Panc1 (cell line): ENCODE data around the gene MYRIP. TPM values are rescaled to one million over a fixed set of nuclear protein-coding genes. Genes with fewer than 3 reads are reported as not detected.

Source experiments
- ATAC-seq: fragments of 200-7000 bp; cut with Tn5 transposase; 2 replicates; pipeline ENCODE4 v1.9.1; 2020; ENCODE audit warnings: mild to moderate bottlenecking, moderate library complexity
- BruUV-seq: library from RNA; stranded (reverse); fragments of 400-500 nt; replicated peaks from 2 replicates; lab custom pipeline; 2021; lab: Mats Ljungman, UMichigan
- CTCF ChIA-PET: fragments of 300-600 bp; sonication (Branson Sonifier 250); formaldehyde crosslinking; loops from one replicate; lab custom pipeline; 2022; ENCODE audit warnings: antibody characterized with exemption; lab: Charles Lee
- POLR2A ChIA-PET: fragments of 300-600 bp; sonication (Branson Sonifier 250); formaldehyde crosslinking; loops from one replicate; lab custom pipeline; 2022; ENCODE audit warnings: antibody characterized with exemption; lab: Charles Lee
- DNase-seq: peaks from one replicate; pipeline ENCODE4 v3.0.0-alpha.2; 2010; ENCODE audit warnings: low read depth, low spot score
- H3K27ac ChIP-seq: 2 replicates; pipeline ENCODE4 v1.5.1; 2011; ENCODE audit warnings: mild to moderate bottlenecking, low read length, inconsistent platforms
- H3K27me3 ChIP-seq: fragments of 200-500 bp; sonication (Bioruptor generic); 2 replicates; pipeline ENCODE4 v1.6.0; 2014; ENCODE audit warnings: low read length, inconsistent platforms; ENCODE audit not compliant: control insufficient read depth, insufficient read depth
- H3K36me3 ChIP-seq: fragments of 200-500 bp; sonication (Bioruptor generic); 2 replicates; pipeline ENCODE4 v1.5.1; 2014; ENCODE audit warnings: inconsistent platforms, mild to moderate bottlenecking, low read length, moderate library complexity; ENCODE audit not compliant: control insufficient read depth, insufficient read depth
- H3K4me1 ChIP-seq: 2 replicates; pipeline ENCODE4 v1.5.1; 2011; ENCODE audit warnings: inconsistent platforms, mild to moderate bottlenecking, low read length, moderate library complexity; ENCODE audit not compliant: control insufficient read depth, insufficient read depth
- H3K4me3 ChIP-seq, 2 experiments: 2 replicates each; pipeline ENCODE4 v1.5.1; 2011 to 2012; ENCODE audit warnings: low read depth in 2 of 2, low read length in 2 of 2, mild to moderate bottlenecking in 2 of 2, inconsistent platforms in 1 of 2, moderate library complexity in 1 of 2
- H3K9me3 ChIP-seq: fragments of 200-500 bp; sonication (Bioruptor generic); 2 replicates; pipeline ENCODE4 v1.5.1; 2014; ENCODE audit warnings: low read depth, mild to moderate bottlenecking, inconsistent platforms, low read length, moderate library complexity; ENCODE audit not compliant: control insufficient read depth, insufficient read depth
- POLR2AphosphoS5 ChIP-seq: IDR thresholded peaks from 2 replicates; pipeline ENCODE4 v1.6.1; 2012; ENCODE audit warnings: mild to moderate bottlenecking, low read depth, low read length, moderate library complexity
- SIN3A ChIP-seq: IDR thresholded peaks from 2 replicates; pipeline ENCODE4 v1.6.1; 2012; ENCODE audit warnings: low read depth, mild to moderate bottlenecking, low read length, moderate library complexity, borderline replicate concordance; ENCODE audit not compliant: insufficient read depth
- TCF7L2 ChIP-seq: IDR thresholded peaks from 2 replicates; pipeline ENCODE4 v1.6.1; 2011; ENCODE audit warnings: mild to moderate bottlenecking, low read depth, low read length, inconsistent platforms
- in situ Hi-C: cut with HindIII; loops from 2 replicates; pipeline ENCODE4 v1.10.0; 2016; ENCODE audit warnings: low sequenced_read_pairs, low pct_unique_long_range_greater_than_20kb
- intact Hi-C: fragments of 100-400 bp; cut with micrococcal nuclease; formaldehyde crosslinking; loops from one replicate; pipeline ENCODE4 v1.10.0; 2022; ENCODE audit not compliant: unreplicated experiment
- total RNA-seq: library from RNA; stranded (reverse); gene quantifications from one replicate; pipeline ENCODE4 v1.2.1, GENCODE V29; 2021; ENCODE audit not compliant: unreplicated experiment
- TF ChIP-seq, protein P1 (sequence below): fragments of 450-650 bp; IDR thresholded peaks from 2 replicates; pipeline ENCODE4 v1.5.1; 2017; ENCODE audit warnings: mild to moderate bottlenecking
- TF ChIP-seq, protein P2 (sequence below), 2 experiments: IDR thresholded peaks; 2 replicates each; pipeline ENCODE4 v1.6.1; 2011 to 2012; ENCODE audit warnings: low read depth in 2 of 2, control low read depth in 1 of 2, low read length in 1 of 2, mild to moderate bottlenecking in 1 of 2, moderate library complexity in 1 of 2; ENCODE audit not compliant: insufficient read depth in 1 of 2

Gene MYRIP
- total RNA-seq, 1 experiment from 2014 or later, result 0.59 TPM

- TF ChIP-seq, protein P1, sequence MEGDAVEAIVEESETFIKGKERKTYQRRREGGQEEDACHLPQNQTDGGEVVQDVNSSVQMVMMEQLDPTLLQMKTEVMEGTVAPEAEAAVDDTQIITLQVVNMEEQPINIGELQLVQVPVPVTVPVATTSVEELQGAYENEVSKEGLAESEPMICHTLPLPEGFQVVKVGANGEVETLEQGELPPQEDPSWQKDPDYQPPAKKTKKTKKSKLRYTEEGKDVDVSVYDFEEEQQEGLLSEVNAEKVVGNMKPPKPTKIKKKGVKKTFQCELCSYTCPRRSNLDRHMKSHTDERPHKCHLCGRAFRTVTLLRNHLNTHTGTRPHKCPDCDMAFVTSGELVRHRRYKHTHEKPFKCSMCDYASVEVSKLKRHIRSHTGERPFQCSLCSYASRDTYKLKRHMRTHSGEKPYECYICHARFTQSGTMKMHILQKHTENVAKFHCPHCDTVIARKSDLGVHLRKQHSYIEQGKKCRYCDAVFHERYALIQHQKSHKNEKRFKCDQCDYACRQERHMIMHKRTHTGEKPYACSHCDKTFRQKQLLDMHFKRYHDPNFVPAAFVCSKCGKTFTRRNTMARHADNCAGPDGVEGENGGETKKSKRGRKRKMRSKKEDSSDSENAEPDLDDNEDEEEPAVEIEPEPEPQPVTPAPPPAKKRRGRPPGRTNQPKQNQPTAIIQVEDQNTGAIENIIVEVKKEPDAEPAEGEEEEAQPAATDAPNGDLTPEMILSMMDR, result no peak
- TF ChIP-seq POLR2AphosphoS5 (no peak), SIN3A (no peak), TCF7L2 (no peak)
- TF ChIP-seq, protein P2, sequence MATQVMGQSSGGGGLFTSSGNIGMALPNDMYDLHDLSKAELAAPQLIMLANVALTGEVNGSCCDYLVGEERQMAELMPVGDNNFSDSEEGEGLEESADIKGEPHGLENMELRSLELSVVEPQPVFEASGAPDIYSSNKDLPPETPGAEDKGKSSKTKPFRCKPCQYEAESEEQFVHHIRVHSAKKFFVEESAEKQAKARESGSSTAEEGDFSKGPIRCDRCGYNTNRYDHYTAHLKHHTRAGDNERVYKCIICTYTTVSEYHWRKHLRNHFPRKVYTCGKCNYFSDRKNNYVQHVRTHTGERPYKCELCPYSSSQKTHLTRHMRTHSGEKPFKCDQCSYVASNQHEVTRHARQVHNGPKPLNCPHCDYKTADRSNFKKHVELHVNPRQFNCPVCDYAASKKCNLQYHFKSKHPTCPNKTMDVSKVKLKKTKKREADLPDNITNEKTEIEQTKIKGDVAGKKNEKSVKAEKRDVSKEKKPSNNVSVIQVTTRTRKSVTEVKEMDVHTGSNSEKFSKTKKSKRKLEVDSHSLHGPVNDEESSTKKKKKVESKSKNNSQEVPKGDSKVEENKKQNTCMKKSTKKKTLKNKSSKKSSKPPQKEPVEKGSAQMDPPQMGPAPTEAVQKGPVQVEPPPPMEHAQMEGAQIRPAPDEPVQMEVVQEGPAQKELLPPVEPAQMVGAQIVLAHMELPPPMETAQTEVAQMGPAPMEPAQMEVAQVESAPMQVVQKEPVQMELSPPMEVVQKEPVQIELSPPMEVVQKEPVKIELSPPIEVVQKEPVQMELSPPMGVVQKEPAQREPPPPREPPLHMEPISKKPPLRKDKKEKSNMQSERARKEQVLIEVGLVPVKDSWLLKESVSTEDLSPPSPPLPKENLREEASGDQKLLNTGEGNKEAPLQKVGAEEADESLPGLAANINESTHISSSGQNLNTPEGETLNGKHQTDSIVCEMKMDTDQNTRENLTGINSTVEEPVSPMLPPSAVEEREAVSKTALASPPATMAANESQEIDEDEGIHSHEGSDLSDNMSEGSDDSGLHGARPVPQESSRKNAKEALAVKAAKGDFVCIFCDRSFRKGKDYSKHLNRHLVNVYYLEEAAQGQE (IDR thresholded peaks at IDR 0.05; ENCODE audit: insufficient read depth in 1 of 2, low read depth in 2 of 2, low read length in 1 of 2), result no peak
- BruUV-seq, result no TSS peak
- H3K4me1 ChIP-seq, result no peaks in the 10 kb centered on the region
- DNase-seq, result no peak
- ChIA-PET POLR2A (no interaction called here), CTCF (no interaction called here)
- ATAC-seq, result no peak
- no peaks in the 10 kb centered on the region for H3K27me3 ChIP-seq
- intact Hi-C loops, result no loop called here
- no peaks in the 10 kb centered on the region for H3K9me3 ChIP-seq
- H3K27ac ChIP-seq, result no peak overlapping the region
- H3K4me3 ChIP-seq, result no peak overlapping the region
- in situ Hi-C loops, result no loop called here
- no peaks in the 10 kb centered on the region for H3K36me3 ChIP-seq
These were observed 269.2 kb downstream of the MYRIP start for GRCh38 chr3:40078590-40078989.

DNA sequence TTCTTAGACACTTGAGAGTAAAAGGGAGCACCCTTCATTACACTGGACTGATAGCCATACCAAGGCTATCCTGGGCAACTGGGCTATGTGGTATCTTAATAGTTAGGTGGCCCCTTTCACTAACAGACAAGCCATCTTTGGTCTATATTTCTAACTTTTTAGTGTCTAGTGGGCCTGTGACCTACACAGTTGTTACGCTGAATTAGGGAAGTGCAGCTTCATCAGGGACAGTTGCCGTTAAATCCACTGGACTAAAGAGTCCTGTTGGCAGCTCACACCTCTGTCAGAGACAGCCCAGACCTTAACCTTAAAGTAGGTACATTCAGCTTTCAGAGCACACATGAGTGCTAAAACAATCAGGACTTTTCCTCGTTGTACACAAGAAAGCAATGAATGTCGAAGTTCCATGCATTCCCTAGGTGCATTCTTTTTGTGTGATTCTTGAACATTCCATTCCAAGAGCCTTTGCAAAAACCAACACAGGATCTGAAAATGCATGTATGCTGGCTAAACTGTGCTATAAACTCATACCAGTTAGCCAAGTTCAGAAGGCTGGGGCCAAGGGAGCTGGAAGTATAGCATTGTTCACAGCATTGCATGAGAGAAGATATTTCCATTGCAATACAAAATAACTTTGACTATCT, 269.9 kb downstream of the MYRIP start:
- intact Hi-C loops (no loop called here), in situ Hi-C loops (no loop called here)
- POLR2A ChIA-PET, result no interaction called here
- Histone ChIP-seq H3K4me3 (no peak overlapping the region), H3K27ac (no peak overlapping the region), H3K9me3 (no peaks in the 10 kb centered on the region), H3K36me3 (no peaks in the 10 kb centered on the region), H3K4me1 (no peaks in the 10 kb centered on the region), H3K27me3 (no peaks in the 10 kb centered on the region)
- TF ChIP-seq, protein P2 (IDR thresholded peaks at IDR 0.05; ENCODE audit: insufficient read depth in 1 of 2, low read depth in 2 of 2, low read length in 1 of 2), result no peak
- TF ChIP-seq POLR2AphosphoS5 (no peak), TCF7L2 (no peak), SIN3A (no peak)
- TF ChIP-seq, protein P1, result no peak
- CTCF ChIA-PET, result no interaction called here
- DNase-seq, result no peak
- no peak for ATAC-seq
- BruUV-seq, result no TSS peak
